CD1c-positive myeloid dendritic cell (primary cell): ENCODE results near the gene GTPBP6.

Experiments
- DNase-seq: peaks from one replicate; pipeline ENCODE4 v3.0.0-alpha.2; 2016; ENCODE audit errors: extremely low spot score

GTPBP6 gene, protein sequence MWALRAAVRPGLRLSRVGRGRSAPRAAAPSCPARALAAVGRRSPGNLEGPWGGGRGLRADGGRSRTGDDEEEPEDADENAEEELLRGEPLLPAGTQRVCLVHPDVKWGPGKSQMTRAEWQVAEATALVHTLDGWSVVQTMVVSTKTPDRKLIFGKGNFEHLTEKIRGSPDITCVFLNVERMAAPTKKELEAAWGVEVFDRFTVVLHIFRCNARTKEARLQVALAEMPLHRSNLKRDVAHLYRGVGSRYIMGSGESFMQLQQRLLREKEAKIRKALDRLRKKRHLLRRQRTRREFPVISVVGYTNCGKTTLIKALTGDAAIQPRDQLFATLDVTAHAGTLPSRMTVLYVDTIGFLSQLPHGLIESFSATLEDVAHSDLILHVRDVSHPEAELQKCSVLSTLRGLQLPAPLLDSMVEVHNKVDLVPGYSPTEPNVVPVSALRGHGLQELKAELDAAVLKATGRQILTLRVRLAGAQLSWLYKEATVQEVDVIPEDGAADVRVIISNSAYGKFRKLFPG

DNA sequence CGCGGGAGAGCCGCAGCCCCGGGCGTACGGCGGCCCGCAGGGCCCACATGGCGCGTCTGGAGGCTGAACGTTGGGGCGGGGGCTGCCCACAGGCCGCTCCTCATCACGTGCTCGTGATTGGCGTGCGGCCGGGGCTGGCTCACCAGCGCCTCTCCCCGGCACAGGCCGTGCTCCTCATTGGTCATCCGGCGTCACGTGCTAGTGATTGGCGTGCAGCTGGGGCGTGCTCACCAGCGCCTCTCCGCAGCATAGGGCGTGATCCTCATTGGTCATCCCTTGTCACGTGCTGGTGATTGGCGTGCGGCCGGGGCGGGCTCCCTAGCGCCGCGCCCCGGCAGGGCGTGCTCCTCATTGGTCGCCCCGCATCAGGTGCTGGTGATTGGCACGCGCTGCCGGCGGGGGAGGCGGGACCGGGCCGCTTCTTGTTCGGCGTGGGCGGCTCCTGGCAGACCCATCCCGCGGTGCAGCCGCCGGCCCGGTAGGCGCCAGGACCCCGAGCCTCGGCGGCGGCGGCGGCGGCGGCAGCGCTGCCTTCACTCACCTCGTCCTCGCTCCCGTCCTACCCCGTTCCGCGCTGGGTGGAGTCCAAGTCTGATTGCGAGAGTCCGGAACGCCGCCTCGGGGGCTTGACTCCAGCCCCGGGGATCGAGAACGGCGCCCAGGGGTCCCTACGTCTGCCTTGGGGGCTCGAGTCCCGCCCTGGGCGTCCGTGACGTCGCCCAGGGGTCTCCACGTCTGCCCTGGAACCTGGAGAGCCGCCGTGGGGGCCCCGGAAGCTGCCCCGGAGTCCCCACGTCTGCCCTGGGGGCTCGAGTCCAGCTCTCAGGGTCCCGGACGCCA is at the start of gene GTPBP6:
Gene GTPBP6, minus strand, starts transcription at position 58 of the 840 bp plus-strand sequence. Its CDS starts 9 bp downstream, at position 49.
- DNase-seq: peak; percentile 100

DNA sequence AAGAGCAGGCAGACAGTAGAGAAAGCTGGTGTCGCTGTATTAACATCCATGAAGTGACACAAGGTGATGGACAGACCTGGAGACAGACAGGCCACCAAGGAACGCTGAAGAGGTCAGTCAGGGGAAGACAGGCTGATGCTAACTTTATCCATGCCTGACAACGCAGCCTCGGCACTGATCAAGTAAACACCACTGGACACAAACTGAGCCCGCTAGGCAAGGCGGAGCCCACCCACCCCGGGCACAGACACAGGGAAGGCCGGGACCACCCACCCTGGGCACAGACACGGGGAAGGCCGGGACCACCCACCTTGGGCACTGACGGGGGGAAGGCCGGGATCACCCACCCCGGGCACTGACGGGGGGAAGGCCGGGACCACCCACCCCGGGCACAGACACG is 49.3 kb upstream of the GTPBP6 start:
- no peak for DNase-seq

DNA sequence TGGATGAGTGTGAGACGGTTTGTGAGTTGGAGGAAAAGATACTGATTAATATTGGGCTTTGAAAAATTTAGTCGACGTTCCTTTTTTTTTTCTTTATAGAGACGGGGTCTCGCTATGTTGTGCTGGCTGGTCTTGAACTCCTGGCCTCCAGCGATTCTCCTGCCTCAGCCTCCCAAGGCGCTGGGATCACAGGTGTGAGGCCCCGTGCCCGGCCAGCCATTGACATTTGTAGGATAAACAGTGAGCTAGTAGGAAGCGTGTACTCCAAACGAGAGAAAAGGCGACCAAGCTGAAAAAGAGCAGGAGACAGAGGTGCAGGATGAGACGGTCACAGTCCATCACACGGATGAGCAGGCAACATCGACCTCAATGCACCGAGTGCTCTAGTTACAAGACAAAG is 48.8 kb upstream of the GTPBP6 start:
- no peak for DNase-seq

DNA sequence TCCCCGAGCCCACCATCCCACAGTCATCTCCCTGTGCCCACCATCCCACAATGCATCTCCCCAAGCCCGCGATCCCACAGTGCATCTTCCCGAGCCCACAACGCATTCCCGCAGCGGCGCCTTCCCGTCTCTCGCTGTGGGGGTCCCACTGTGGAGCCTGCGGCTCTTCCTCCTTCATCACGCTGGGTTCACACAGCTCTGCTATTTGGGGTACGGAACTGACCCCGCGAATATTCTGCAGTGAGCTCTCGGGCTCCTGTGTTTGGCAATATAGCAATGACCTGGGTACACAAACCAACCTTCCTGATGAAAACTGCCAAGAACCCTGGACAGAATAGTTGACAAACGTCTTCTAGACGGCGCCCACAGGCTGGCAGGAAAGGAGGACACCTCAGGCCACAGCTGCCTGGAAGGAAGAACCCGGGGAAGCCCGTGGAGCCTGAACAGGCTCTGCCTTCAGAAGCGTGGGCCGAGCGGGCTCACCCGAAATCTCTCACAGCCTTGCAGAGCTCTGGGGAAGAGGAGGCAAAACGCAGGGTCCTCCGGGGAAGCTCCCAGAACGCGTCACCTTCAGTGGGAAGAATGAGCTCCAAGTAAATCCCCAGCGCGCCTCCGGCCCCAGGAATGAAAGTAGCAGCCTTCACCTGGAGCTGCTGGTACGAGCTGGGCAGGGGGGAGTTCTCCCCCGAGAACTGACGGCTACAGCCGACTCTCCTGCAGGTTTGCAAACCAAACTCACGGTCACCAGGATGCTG is 45.2 kb upstream of the GTPBP6 start:
- DNase-seq: no peak

DNA sequence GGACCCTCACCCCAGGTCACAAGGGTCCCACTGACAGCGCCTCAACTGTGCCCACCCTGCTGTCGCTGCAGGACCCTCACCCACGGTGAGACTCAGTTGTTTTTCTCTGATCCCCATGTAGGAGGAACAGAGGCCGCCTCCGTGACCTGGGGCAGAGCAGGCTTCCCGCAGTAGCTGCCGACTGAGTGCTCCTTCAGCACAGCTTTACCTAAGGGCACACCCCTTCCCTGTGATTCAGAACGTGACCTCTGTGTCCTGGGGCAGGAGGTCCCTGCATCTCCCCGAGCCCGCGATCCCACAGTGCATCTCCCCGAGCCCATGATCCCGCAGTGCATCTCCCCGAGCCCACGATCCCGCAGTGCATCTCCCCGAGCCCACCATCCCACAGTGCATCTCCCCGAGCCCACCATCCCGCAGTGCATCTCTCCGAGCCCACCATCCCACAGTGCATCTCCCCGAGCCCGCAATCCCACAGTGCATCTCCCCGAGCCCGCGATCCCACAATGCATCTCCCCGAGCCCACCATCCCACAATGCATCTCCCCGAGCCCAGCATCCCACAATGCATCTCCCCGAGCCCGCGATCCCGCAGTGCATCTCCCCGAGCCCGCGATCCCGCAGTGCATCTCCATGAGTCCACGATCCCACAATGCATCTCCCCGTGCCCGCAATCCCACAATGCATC is 44.5 kb upstream of the GTPBP6 start:
- DNase-seq: no peak

DNA sequence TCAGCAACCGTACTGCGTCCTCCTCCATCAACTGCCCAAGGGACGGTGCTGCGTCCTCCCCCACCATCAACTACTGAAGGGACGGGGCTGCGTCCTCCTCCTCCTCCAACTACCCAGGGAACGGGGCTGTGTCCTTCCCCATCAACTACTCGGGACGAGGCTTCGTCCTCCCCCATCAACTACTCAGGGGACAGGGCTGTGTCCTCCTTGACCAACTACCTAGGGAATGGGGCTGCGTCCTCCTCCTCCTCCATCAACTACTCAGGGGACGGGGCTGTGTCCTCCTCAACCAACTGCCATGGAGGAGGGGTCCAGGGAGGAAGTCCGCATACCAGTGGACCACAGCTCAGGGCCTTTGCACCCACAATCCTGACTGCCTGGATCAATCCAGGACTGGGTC is 43.8 kb upstream of the GTPBP6 start:
- no peak for DNase-seq

DNA sequence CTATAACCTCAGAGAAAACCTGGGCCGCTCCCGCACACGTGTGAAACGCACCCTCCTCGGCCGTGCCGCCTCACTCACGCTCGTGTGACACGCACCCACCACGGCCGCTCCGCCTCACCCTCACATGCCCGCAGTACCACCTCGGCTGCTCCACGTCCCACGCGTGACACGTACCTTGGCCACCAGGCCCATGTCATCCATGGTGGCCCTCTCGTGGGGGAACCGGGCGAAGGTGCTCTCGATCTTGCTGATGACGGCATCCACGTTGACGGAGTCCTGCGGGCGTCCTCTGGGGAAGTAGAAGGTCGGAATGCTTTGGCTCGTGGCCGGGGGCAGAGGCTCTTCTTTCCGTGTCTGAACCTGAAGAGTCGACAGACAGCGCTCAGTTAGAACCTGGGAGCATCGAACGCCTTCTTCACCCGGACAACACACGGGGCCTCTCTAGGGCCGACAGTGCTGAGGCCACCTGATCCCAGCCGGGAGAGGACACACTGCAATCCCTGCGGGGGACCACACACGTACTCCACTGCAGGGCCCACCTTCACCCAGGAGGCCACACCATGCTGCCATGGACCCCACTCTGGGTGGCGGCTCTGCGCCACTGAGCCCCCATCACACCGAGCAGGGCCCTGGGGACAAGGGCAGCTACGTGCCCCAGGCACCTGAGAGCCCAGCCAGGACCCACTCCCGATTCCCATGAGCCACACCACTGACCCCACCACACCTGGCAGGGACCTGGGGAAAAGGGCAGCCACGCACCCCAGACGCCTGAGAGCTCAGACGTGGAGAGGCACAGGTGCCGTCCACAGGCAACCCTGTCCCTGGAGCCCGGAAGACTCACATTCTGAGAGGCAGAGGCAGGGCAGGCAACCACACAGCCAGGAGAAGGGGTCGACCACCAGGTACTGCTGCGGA is 42.9 kb upstream of the GTPBP6 start:
- DNase-seq: no peak

DNA sequence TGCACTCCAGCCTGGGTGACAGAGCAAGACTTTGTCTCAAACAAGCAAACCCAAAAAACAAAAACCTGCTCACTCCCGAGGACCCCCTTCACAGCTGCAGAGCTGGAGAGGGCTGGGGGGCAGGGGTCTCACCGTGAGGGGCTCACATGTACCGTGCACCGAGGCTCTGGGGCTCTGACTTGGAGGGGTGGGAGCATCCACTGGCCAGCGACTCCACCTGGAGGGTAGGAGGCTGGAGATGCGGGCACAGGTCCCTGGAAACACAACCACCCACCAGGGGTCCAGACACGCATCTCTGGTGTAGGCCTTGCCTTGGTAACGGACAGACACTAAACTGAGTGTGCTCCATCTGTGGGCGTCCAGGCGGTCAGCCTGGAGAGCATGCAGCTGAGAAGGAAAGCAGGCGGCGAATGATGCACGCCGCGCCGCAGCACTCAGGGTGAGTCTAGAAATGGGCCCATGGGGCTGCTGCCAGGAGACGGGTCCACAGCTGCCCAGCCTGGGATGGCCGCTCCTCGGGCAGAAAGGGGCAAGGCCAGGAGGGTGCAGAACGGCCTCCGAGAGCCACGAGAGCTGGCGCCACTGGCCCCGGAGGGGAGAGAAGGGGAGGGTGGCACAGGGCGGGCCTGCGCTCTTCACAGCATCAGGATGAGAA is 42.0 kb upstream of the GTPBP6 start:
- DNase-seq: no peak

DNA sequence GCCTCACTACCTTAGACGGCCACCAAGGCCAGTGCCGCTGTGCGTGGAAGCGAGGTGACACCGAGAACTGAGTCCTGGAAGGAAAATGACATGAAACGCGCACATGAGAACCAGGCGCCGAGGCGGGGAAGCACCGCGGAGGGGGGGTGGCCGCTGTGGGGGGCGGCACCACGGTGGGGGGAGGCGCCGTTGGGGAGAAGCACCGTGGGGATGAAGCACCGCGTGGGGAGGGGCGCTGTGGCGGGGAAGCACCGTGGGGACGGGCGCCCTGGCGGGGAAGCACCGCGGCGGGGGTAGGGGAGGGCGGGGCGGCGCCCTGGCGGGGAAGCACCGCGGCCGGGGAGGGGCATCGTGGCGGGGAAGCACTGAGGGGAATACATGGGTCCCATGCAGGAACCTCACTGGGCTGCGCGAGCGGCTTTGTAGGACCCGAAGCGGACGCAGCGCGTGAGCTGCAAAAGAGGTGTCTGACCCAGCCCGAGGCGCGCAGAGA is 40.1 kb upstream of the GTPBP6 start:
- DNase-seq: no peak

DNA sequence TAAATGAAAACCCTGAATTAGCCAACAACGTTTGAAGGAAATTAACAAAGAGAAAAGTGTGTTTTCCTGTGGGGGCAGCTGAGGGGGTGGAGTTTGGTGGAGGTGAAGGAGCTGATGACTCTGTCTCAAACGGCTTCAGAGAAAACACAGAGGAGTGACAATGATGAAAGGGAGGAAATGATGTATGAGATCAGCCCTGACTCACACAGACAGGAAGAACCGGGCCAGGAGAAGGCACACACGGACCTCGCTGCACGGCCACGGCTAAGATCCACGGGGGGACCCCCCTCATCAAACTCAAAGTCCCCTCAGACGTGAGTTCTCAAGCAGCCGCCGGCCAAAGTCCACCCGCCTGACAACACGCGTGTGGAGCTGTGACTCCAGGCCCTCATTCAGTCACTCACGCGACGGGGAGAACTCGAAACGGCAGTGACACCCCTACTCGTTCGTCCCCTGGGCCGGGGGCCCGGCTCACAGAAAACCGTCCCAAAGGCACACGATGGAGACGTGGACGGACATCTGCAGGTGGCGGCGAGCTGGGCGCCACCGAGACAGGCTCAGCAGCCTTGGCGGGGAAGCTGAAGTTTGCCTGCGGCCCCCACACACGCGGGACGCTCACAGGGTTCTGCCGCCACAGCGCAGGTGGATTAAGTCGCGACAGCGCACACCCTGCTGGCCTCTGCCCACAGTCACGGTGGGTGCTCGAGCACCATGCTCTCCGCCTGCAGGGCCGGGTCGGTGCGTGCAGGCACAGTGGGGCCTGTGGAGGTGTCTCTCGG is 39.3 kb upstream of the GTPBP6 start:
- no peak for DNase-seq

DNA sequence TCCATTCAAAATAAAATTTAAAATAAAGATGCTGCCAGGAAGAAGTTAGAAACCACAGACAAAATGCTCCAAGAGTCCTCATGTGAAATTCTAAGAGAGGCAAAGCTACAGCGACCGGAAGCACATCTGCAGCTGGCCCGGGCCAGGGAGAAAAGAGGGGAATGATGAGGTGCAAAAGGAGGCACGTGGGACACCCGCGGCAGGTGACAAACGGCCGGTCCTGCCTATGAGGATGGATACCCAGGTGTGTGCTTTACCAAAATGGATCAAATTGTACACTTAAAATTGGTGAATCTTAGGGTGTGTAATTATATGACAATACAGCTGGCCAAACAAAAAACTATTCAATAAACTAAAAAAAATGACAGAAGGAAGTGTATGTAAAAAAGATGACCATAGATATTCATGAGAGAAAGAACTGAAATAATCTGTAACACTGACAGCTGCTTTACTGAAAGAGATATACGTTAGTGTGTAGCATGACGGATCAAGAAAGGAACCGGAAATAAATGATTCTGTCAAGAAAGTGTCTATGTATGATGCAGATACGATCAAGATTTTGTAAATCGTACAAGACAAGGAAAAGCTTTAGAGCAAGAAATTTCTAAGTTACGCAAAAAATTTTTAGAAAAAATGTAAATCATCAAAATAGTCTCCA is 38.6 kb upstream of the GTPBP6 start:
- DNase-seq: no peak

DNA sequence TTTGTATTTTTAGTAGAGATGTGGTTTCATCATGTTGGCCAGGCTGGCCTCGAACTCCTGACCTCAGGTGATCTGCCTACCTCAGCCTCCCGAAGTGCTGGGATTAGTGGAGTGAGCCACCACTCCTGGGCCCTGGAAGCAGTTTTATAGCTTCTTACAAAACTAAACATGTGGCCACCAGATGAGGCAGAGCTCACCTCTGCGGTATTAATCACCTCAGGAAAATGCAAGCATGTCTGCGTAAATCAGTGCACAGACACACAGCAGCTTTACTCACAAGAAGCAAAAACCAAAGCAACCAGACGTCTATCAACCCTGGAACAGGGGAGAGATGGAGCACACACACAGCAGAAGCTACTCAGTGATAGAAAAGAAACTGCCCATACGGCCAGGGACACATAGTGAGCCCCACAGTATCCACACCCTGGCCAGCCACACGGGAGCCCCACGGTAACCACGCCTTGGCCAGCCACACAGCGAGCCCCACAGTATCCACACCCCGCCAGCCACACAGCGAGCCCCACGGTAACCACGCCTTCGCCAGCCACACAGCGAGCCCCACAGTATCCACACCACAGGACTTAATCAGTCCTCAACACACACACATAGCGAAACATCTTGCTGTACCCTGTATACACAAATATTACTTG is 37.9 kb upstream of the GTPBP6 start:
- DNase-seq: no peak

DNA sequence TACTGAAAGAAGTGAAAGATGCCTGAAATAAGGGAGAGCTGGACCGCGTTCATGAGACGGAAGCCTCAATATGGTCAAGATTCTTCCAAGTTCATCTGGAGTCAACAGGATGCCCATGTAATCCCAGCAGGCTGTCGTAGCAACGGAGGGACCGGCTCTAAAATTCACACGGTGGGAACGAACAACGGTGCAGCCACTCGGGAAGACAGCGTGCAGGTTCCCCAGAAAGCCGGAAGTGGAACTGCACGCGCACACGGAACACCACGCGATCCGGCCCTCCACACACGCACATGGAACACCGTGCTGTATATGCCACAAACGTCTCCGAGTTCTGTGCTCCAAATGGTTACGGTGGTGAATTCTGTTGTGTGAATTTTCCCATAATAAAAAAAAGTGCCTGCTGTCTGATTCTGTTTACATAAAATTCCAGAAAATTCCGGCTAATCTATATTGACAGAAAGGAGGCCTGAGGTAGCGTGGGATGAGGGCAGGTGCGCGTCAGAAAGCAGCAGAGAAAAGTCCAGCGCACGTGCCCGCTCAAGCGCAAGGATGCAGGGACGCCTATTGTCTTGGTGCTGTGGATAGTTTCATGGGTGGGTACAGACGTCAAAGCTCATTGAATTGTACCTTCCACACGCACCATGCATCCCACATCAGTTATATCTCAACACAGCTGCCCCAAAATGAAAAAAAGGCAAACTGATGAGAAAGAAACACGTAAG is 36.9 kb upstream of the GTPBP6 start:
- DNase-seq: no peak

DNA sequence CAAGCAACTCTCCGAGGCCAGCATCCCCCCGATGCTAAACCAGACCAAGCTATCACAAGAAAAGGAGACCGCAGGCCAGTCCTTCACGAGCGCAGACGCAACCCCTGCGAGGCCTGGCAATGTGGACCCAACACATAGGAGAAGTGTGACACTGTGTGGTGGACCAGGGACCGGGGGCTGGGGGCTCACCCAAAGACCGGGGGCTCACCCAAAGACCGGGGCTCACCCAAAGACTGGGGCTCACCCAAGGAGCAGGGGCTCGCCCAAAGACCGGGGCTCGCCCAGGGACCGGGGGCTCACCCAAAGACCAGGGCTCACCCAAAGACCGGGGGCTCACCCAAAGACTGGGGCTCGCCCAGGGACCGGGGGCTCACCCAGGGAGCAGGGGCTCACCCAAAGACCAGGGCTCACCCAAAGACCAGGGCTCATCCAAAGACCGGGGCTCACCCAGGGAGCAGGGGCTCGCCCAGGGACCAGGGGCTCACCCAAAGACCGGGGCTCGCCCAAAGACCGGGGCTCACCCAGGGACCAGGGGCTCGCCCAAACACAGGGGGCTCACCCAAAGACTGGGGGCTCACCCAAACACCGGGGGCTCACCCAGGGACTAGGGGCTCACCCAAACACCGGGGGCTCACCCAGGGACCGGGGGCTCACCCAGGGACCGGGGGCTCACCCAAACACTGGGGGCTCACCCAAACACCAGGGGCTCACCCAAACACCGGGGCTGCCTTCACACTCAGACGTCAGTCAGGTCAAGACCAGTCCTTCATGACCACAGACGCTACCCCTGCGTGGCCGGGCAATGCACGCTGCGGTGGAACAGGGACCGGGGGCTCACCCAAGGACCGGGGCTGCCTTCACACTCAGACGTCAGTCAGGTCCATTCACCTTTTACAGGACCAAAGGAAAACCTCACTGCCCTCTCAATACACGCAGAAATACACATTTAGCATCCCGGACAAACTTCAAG is 35.3 kb upstream of the GTPBP6 start:
- no peak for DNase-seq

DNA sequence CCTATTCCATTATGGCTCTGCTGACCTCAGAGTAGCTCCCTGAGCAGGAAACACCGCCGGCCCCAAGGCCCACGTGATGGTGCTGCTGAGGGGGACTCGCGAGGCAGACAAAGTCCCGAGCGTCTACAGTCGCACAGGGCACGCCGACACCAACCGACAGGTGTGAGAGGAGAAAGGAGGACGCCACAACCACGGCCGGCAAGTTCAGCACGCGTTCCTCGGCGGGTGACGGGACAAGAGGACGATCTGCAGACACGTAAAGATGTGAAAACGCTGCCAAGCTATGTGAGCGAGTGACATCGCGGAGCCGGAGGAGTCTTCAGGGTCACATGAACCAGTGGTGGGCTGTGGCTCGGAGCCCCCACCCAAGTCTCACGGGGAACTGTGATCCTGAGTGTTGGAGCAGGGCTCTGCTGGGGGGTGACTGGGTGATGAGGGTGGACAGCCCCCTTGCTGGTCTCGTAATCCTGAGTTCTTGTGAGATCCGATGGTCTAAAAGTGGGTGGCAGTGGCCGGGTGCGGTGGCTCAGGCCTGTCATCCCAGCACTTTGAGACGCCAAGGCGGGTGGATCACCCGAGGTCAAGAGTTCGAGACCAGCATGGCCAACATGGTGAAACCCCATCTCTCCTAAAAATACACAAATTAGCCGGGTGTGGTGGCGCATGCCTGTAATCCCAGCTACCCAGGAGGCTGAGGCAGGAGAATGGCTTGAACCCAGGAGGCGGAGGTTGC is 34.2 kb upstream of the GTPBP6 start:
- DNase-seq: no peak
